H9 (cell line): ENCODE measurements around the gene RDH5. TPM values are rescaled to one million over a fixed set of nuclear protein-coding genes. Genes with fewer than 3 reads are reported as not detected.
A peak's percentile ranks its signal among the peaks of the same experiment; 100 is the strongest.

ENCODE experiments used
- DNase-seq: peaks from one replicate; pipeline ENCODE4 v3.0.0-alpha.2; 2017
- H2AFZ ChIP-seq: one replicate; pipeline ENCODE4 v1.6.1; 2013; ENCODE audit warnings: mild to moderate bottlenecking, low read length, control low read depth, moderate library complexity
- H2AK5ac ChIP-seq: 2 replicates; pipeline ENCODE4 v1.6.1; 2013; ENCODE audit warnings: low read length, control low read depth, mixed read lengths; ENCODE audit not compliant: insufficient read length
- H2BK120ac ChIP-seq: one replicate; pipeline ENCODE4 v1.6.1; 2013; ENCODE audit warnings: low read depth, mild to moderate bottlenecking, low read length, control low read depth, inconsistent platforms; ENCODE audit not compliant: poor library complexity, severe bottlenecking
- H2BK12ac ChIP-seq: 2 replicates; pipeline ENCODE4 v1.6.1; 2013; ENCODE audit warnings: low read length, control low read depth, mixed read lengths, low read depth; ENCODE audit not compliant: insufficient read length
- H2BK15ac ChIP-seq: 2 replicates; pipeline ENCODE4 v1.6.1; 2013; ENCODE audit warnings: low read depth, low read length, control low read depth
- H2BK20ac ChIP-seq: one replicate; pipeline ENCODE4 v1.6.1; 2013; ENCODE audit warnings: low read depth, mild to moderate bottlenecking, low read length, control low read depth, inconsistent platforms; ENCODE audit not compliant: poor library complexity, severe bottlenecking
- H2BK5ac ChIP-seq: 2 replicates; pipeline ENCODE4 v1.6.1; 2013; ENCODE audit warnings: low read length, control low read depth, mixed read lengths; ENCODE audit not compliant: insufficient read length
- H3K14ac ChIP-seq: 2 replicates; pipeline ENCODE4 v1.6.1; 2013; ENCODE audit warnings: low read length, control low read depth; ENCODE audit not compliant: insufficient read depth
- H3K18ac ChIP-seq: 2 replicates; pipeline ENCODE4 v1.6.1; 2013; ENCODE audit warnings: low read depth, mild to moderate bottlenecking, mixed read lengths, low read length, control low read depth; ENCODE audit not compliant: insufficient read length
- H3K23ac ChIP-seq: 2 replicates; pipeline ENCODE4 v1.6.1; 2013; ENCODE audit warnings: low read length, control low read depth, mixed read lengths, low read depth; ENCODE audit not compliant: insufficient read length
- H3K23me2 ChIP-seq: 2 replicates; pipeline ENCODE4 v1.6.1; 2013; ENCODE audit warnings: low read depth, mild to moderate bottlenecking, mixed read lengths, low read length, control low read depth; ENCODE audit not compliant: insufficient read length, poor library complexity, severe bottlenecking
- H3K27ac ChIP-seq: 2 replicates; pipeline ENCODE4 v1.5.1; 2013; ENCODE audit warnings: low read length, control low read depth, mixed read lengths, low read depth; ENCODE audit not compliant: insufficient read length
- H3K27me3 ChIP-seq: 2 replicates; pipeline ENCODE4 v1.6.1; 2013; ENCODE audit warnings: low read length, control low read depth, inconsistent platforms; ENCODE audit not compliant: insufficient read depth
- H3K4ac ChIP-seq: 2 replicates; pipeline ENCODE4 v1.6.1; 2013; ENCODE audit warnings: low read depth, mild to moderate bottlenecking, control low read depth, inconsistent platforms, low read length, moderate library complexity
- H3K4me1 ChIP-seq: 2 replicates; pipeline ENCODE4 v1.6.1; 2013; ENCODE audit warnings: low read length, control low read depth, inconsistent platforms; ENCODE audit not compliant: insufficient read depth
- H3K4me2 ChIP-seq: 2 replicates; pipeline ENCODE4 v1.6.1; 2013; ENCODE audit warnings: low read length, control low read depth, mixed read lengths; ENCODE audit not compliant: insufficient read length, insufficient read depth
- H3K56ac ChIP-seq: 2 replicates; pipeline ENCODE4 v1.6.1; 2013; ENCODE audit warnings: low read depth, mild to moderate bottlenecking, mixed read lengths, low read length, control low read depth; ENCODE audit not compliant: insufficient read length
- H3K79me1 ChIP-seq: 2 replicates; pipeline ENCODE4 v1.6.1; 2013; ENCODE audit warnings: low read depth, mild to moderate bottlenecking, moderate library complexity, low read length, control low read depth, inconsistent platforms; ENCODE audit not compliant: insufficient read depth, poor library complexity, severe bottlenecking
- H3K79me2 ChIP-seq: 2 replicates; pipeline ENCODE4 v1.6.1; 2013; ENCODE audit warnings: low read length, control low read depth, inconsistent platforms; ENCODE audit not compliant: insufficient read depth
- H3K9ac ChIP-seq: 2 replicates; pipeline ENCODE4 v1.6.1; 2013; ENCODE audit warnings: low read length, control low read depth, mixed read lengths; ENCODE audit not compliant: insufficient read length; ENCODE audit errors: extremely low read depth
- H3K9me3 ChIP-seq: one replicate; pipeline ENCODE4 v1.6.1; 2013; ENCODE audit warnings: low read depth, low read length, inconsistent platforms; ENCODE audit not compliant: control insufficient read depth
- H3T11ph ChIP-seq: one replicate; pipeline ENCODE4 v1.6.1; 2013; ENCODE audit warnings: mild to moderate bottlenecking, low read length, control low read depth, inconsistent platforms
- H4K20me1 ChIP-seq: one replicate; pipeline ENCODE4 v1.6.1; 2013; ENCODE audit not compliant: control insufficient read depth, insufficient read length, insufficient read depth
- H4K5ac ChIP-seq: 2 replicates; pipeline ENCODE4 v1.6.1; 2013; ENCODE audit warnings: low read depth, mild to moderate bottlenecking, mixed read lengths, low read length, control low read depth; ENCODE audit not compliant: insufficient read length
- H4K8ac ChIP-seq: replicated peaks from 2 replicates; pipeline ENCODE4 v1.6.1; 2013; ENCODE audit warnings: low read length, control low read depth, mixed read lengths, low read depth; ENCODE audit not compliant: insufficient read length
- H4K91ac ChIP-seq: 2 replicates; pipeline ENCODE4 v1.6.1; 2013; ENCODE audit warnings: low read depth, mild to moderate bottlenecking, moderate library complexity, mixed read lengths, low read length, control low read depth; ENCODE audit not compliant: insufficient read length
- H3K27ac Mint-ChIP-seq, 3 experiments: 2 replicates in 2 of 3; 3 replicates in 1 of 3; pipeline ENCODE4 v1.8.0; 2020 to 2021; ENCODE audit warnings: mixed read lengths in 3 of 3, mild to moderate bottlenecking in 1 of 3, moderate library complexity in 1 of 3
- H3K27me3 Mint-ChIP-seq: 2 replicates; pipeline ENCODE4 v1.8.0; 2021; ENCODE audit warnings: low read depth, mild to moderate bottlenecking, moderate library complexity, mixed read lengths
- H3K36me3 Mint-ChIP-seq, 3 experiments: 2 replicates in 2 of 3; 3 replicates in 1 of 3; pipeline ENCODE4 v1.8.0; 2020 to 2021; ENCODE audit warnings: low read depth in 3 of 3, mixed read lengths in 3 of 3; ENCODE audit not compliant: insufficient read depth in 1 of 3
- H3K4me1 Mint-ChIP-seq, 2 experiments: 2 replicates each; pipeline ENCODE4 v1.8.0; 2020; ENCODE audit warnings: mixed read lengths in 2 of 2
- H3K4me3 Mint-ChIP-seq, 2 experiments: 2 replicates in 1 of 2; 3 replicates in 1 of 2; pipeline ENCODE4 v1.8.0; 2020 to 2021; ENCODE audit warnings: mild to moderate bottlenecking in 2 of 2, mixed read lengths in 2 of 2, moderate library complexity in 1 of 2
- H3K9me3 Mint-ChIP-seq, 2 experiments: 2 replicates in 1 of 2; 3 replicates in 1 of 2; pipeline ENCODE4 v1.8.0; 2020; ENCODE audit warnings: mild to moderate bottlenecking in 2 of 2, mixed read lengths in 2 of 2, moderate library complexity in 1 of 2
- CTCF ChIP-seq: fragments of 200-600 bp; sonication (generic); conservative IDR thresholded peaks from 3 replicates; pipeline ENCODE4 v1.8.0; 2021; ENCODE audit warnings: antibody characterized with exemption, mild to moderate bottlenecking
- WGBS: extraction: QIAGEN DNeasy Blood & Tissue Kit; methylation state at CpG from one replicate; pipeline ENCODE4 v1.1.7; 2013; ENCODE audit warnings: missing lambda C conversion rate, low lambda C conversion rate, mixed read lengths; ENCODE audit not compliant: insufficient read length; ENCODE audit errors: extremely low coverage; 5-methylcytosine and 5-hydroxymethylcytosine counted together
- total RNA-seq: library from RNA; stranded (reverse); gene quantifications from 2 replicates; pipeline ENCODE4 v1.2.1, GENCODE V29; 2021

Gene RDH5
- total RNA-seq, 1 experiment from 2014 or later: 6.6 TPM

GRCh38 chr12:55736780-55737580 is 16.8 kb downstream of the RDH5 start:
- Histone ChIP-seq H3K18ac (no peak overlapping the region), H4K20me1 (peaks cover 2% of the 10 kb centered on the region), H4K5ac (no peak overlapping the region), H2BK20ac (no peak overlapping the region), H3K23me2 (peaks cover 9% of the 10 kb centered on the region), H3K14ac (no peak overlapping the region), H2BK15ac (no peak overlapping the region), H3K79me2 (no peaks in the 10 kb centered on the region), H3K9me3 (no peaks in the 10 kb centered on the region), H3T11ph (no peak overlapping the region), H2AK5ac (no peak overlapping the region), H3K56ac (no peak overlapping the region), H4K8ac (no peak overlapping the region), H2BK120ac (no peak overlapping the region), H3K79me1 (no peaks in the 10 kb centered on the region), H3K23ac (no peak overlapping the region), H3K27ac (no peak overlapping the region), H2BK5ac (no peak overlapping the region), H3K9ac (no peak overlapping the region), H3K27me3 (no peaks in the 10 kb centered on the region), H2AFZ (no peak overlapping the region), H3K4me1 (no peaks in the 10 kb centered on the region), H4K91ac (no peak overlapping the region), H2BK12ac (no peak overlapping the region), H3K4me2 (no peak overlapping the region), H3K4ac (no peak overlapping the region)
- DNase-seq: peak; percentile 98
- no peaks in the 10 kb centered on the region for H3K9me3 Mint-ChIP-seq
- peaks cover 25 to 31% of the 10 kb centered on the region in 2 experiments for H3K4me1 Mint-ChIP-seq
- H3K4me3 Mint-ChIP-seq: peak overlapping the region; percentile 69 to 89
- peak overlapping the region; percentile 56 to 91 (median 87); a peak in 6 of 7 replicates for H3K27ac Mint-ChIP-seq
- H3K36me3 Mint-ChIP-seq: no peaks in the 10 kb centered on the region; a peak in 1 of 7 replicates
- TF ChIP-seq CTCF: peak; percentile 98
- H3K27me3 Mint-ChIP-seq: peaks cover 4% of the 10 kb centered on the region; the same call in 1 of the 2 replicates
- WGBS: no CpG with 5 or more reads among the region's 6 CpGs
